ENCODE data around the gene GAS1. TPM values are rescaled to one million over a fixed set of nuclear protein-coding genes. Genes with fewer than 3 reads are reported as not detected.

GAS1 gene
- 0.64 and 1.4 TPM in 2 replicates for total RNA-seq (2022)
- Bru-seq, nascent RNA: percentile 32 among the genes with signal in this experiment
- BruChase-seq, experiment 1, labeled RNA remaining after a 2-hour chase: percentile 36 among the genes with signal in this experiment
- BruChase-seq, experiment 2, labeled RNA remaining after a 6-hour chase: percentile 27 among the genes with signal in this experiment
- long read RNA-seq: 0 reads

- POLR2A ChIA-PET: no interaction called here
- Mint-ChIP-seq H3K27ac (ENCODE audit: unreplicated experiment) (no peak within 1 kb of the TSS), H3K4me3 (ENCODE audit: unreplicated experiment) (peak within 1 kb of the TSS; percentile 72), H3K4me1 (ENCODE audit: low read depth, unreplicated experiment) (no peaks in the 10 kb centered on the region), H3K9me3 (ENCODE audit: unreplicated experiment) (no peaks in the 10 kb centered on the region), H3K36me3 (ENCODE audit: insufficient read depth, unreplicated experiment) (peaks cover 4% of the 10 kb centered on the region), H3K27me3 (ENCODE audit: insufficient read depth, unreplicated experiment) (peaks cover 12% of the 10 kb centered on the region)
- DNase-seq: peak; percentile 21 to 62
- intact Hi-C loops (cut with micrococcal nuclease; ENCODE audit: unreplicated experiment): no loop called here
- TF ChIP-seq CTCF (IDR thresholded peaks at IDR 0.05; ENCODE audit: insufficient read depth in 1 of 2, low read depth in 1 of 2, low read length in 1 of 2, severe bottlenecking in 1 of 2, unreplicated experiment in 1 of 2): no peak
- H3K4me1 ChIP-seq: no peaks in the 10 kb centered on the region
- H3K27me3 ChIP-seq (replicated peaks; ENCODE audit: control insufficient read depth, insufficient read depth, low read length): no peaks in the 10 kb centered on the region
- no peaks in the 10 kb centered on the region for H3K36me3 ChIP-seq (ENCODE audit: control insufficient read depth, insufficient read depth, low read length)
- peak within 1 kb of the TSS; percentile 29 for H3K4me3 ChIP-seq (ENCODE audit: low read depth, low read length)
- BruUV-seq (replicated peaks): no TSS peak
- H3K9me3 ChIP-seq: no peaks in the 10 kb centered on the region
- CTCF ChIA-PET: interaction anchor here (0.7 kb wide), 1 partner anchor 76 kb away, joined by 3 read pairs; no protein-coding TSS in a partner anchor
These were observed at the start of gene GAS1 for GRCh38 chr9:86947146-86948073. GAS1 (minus strand) TSS chr9:86947506; CDS start chr9:86946779, 727 bp downstream.

- Histone ChIP-seq H3K36me3 (ENCODE audit: control insufficient read depth, insufficient read depth, low read length) (no peaks in the 10 kb centered on the region), H3K4me3 (ENCODE audit: low read depth, low read length) (no peak overlapping the region), H3K9me3 (no peaks in the 10 kb centered on the region), H3K4me1 (no peaks in the 10 kb centered on the region), H3K27me3 (replicated peaks; ENCODE audit: control insufficient read depth, insufficient read depth, low read length) (no peaks in the 10 kb centered on the region)
- Mint-ChIP-seq H3K4me3 (ENCODE audit: unreplicated experiment) (no peak overlapping the region), H3K9me3 (ENCODE audit: unreplicated experiment) (no peaks in the 10 kb centered on the region), H3K27me3 (ENCODE audit: insufficient read depth, unreplicated experiment) (no peaks in the 10 kb centered on the region), H3K27ac (ENCODE audit: unreplicated experiment) (no peak overlapping the region), H3K4me1 (ENCODE audit: low read depth, unreplicated experiment) (no peaks in the 10 kb centered on the region), H3K36me3 (ENCODE audit: insufficient read depth, unreplicated experiment) (no peaks in the 10 kb centered on the region)
- intact Hi-C loops (cut with micrococcal nuclease; ENCODE audit: unreplicated experiment): no loop called here
- POLR2A ChIA-PET: no interaction called here
- BruUV-seq (replicated peaks): no TSS peak
- no peak for TF ChIP-seq CTCF (IDR thresholded peaks at IDR 0.05; ENCODE audit: insufficient read depth in 1 of 2, low read depth in 1 of 2, low read length in 1 of 2, severe bottlenecking in 1 of 2, unreplicated experiment in 1 of 2)
- CTCF ChIA-PET: no interaction called here
- DNase-seq: no peak
These were observed 46.9 kb upstream of the GAS1 start for GRCh38 chr9:86994231-86994630.

GRCh38 chr9:86993830-86994229 lies 46.5 kb upstream of the GAS1 start:
- no peak for DNase-seq
- no peaks in the 10 kb centered on the region for H3K9me3 Mint-ChIP-seq (ENCODE audit: unreplicated experiment)
- no peak for TF ChIP-seq CTCF (IDR thresholded peaks at IDR 0.05; ENCODE audit: insufficient read depth in 1 of 2, low read depth in 1 of 2, low read length in 1 of 2, severe bottlenecking in 1 of 2, unreplicated experiment in 1 of 2)
- no peaks in the 10 kb centered on the region for H3K27me3 Mint-ChIP-seq (ENCODE audit: insufficient read depth, unreplicated experiment)
- POLR2A ChIA-PET: no interaction called here
- no peaks in the 10 kb centered on the region for H3K4me1 Mint-ChIP-seq (ENCODE audit: low read depth, unreplicated experiment)
- H3K36me3 Mint-ChIP-seq (ENCODE audit: insufficient read depth, unreplicated experiment): no peaks in the 10 kb centered on the region
- CTCF ChIA-PET: no interaction called here
- intact Hi-C loops (cut with micrococcal nuclease; ENCODE audit: unreplicated experiment): no loop called here
- no peak overlapping the region for H3K4me3 ChIP-seq (ENCODE audit: low read depth, low read length)
- H3K9me3 ChIP-seq: no peaks in the 10 kb centered on the region
- no peak overlapping the region for H3K4me3 Mint-ChIP-seq (ENCODE audit: unreplicated experiment)
- no peaks in the 10 kb centered on the region for H3K36me3 ChIP-seq (ENCODE audit: control insufficient read depth, insufficient read depth, low read length)
- no peaks in the 10 kb centered on the region for H3K4me1 ChIP-seq
- no TSS peak for BruUV-seq (replicated peaks)
- H3K27me3 ChIP-seq (replicated peaks; ENCODE audit: control insufficient read depth, insufficient read depth, low read length): no peaks in the 10 kb centered on the region
- H3K27ac Mint-ChIP-seq (ENCODE audit: unreplicated experiment): no peak overlapping the region

Data from Caco-2 (cell line).